HEK293 (cell line): ENCODE measurements around the gene TP53I3.
A peak's percentile ranks its signal among the peaks of the same experiment; 100 is the strongest.

Source experiments
- BCL11A ChIP-seq: fragments of 450-650 bp; formaldehyde crosslinking; IDR thresholded peaks from 2 replicates; pipeline ENCODE4 v1.5.1; 2016; ENCODE audit warnings: low read depth, missing biosample characterization, missing genetic modification characterization
- EGR2 ChIP-seq: fragments of 450-650 bp; formaldehyde crosslinking; IDR thresholded peaks from 2 replicates; pipeline ENCODE4 v1.5.1; 2016; ENCODE audit warnings: low read depth, missing biosample characterization, missing genetic modification characterization
- GLIS2 ChIP-seq: fragments of 450-650 bp; formaldehyde crosslinking; IDR thresholded peaks from 2 replicates; pipeline ENCODE4 v1.5.1; 2016; ENCODE audit warnings: missing biosample characterization, missing genetic modification characterization
- KLF8 ChIP-seq: fragments of 450-650 bp; formaldehyde crosslinking; IDR thresholded peaks from 2 replicates; pipeline ENCODE4 v1.5.1; 2016; ENCODE audit warnings: missing biosample characterization, missing genetic modification characterization
- MZF1 ChIP-seq: fragments of 450-650 bp; formaldehyde crosslinking; IDR thresholded peaks from 2 replicates; pipeline ENCODE4 v1.5.1; 2017; ENCODE audit warnings: missing biosample characterization, missing genetic modification characterization, borderline replicate concordance
- REPIN1 ChIP-seq: fragments of 450-650 bp; formaldehyde crosslinking; IDR thresholded peaks from 2 replicates; pipeline ENCODE4 v1.5.1; 2017; ENCODE audit warnings: missing biosample characterization, missing genetic modification characterization, low read depth
- SP3 ChIP-seq: fragments of 450-650 bp; formaldehyde crosslinking; IDR thresholded peaks from 2 replicates; pipeline ENCODE4 v1.5.1; 2016; ENCODE audit warnings: missing biosample characterization, missing genetic modification characterization
- ZBTB10 ChIP-seq: fragments of 450-650 bp; formaldehyde crosslinking; IDR thresholded peaks from 2 replicates; pipeline ENCODE4 v1.5.1; 2016; ENCODE audit warnings: missing biosample characterization, missing genetic modification characterization
- ZBTB17 ChIP-seq: fragments of 450-650 bp; formaldehyde crosslinking; IDR thresholded peaks from 2 replicates; pipeline ENCODE4 v1.5.1; 2016; ENCODE audit warnings: missing biosample characterization, missing genetic modification characterization
- ZBTB8A ChIP-seq: fragments of 450-650 bp; formaldehyde crosslinking; IDR thresholded peaks from 2 replicates; pipeline ENCODE4 v1.5.1; 2016; ENCODE audit warnings: missing biosample characterization, missing genetic modification characterization
- ZFHX2 ChIP-seq: fragments of 450-650 bp; formaldehyde crosslinking; conservative IDR thresholded peaks from 2 replicates; pipeline ENCODE4 v1.5.1; 2016; ENCODE audit warnings: missing biosample characterization, missing genetic modification characterization
- ZFP69B ChIP-seq: fragments of 450-650 bp; formaldehyde crosslinking; IDR thresholded peaks from 2 replicates; pipeline ENCODE4 v1.5.1; 2016; ENCODE audit warnings: missing biosample characterization, missing genetic modification characterization
- ZIC2 ChIP-seq: fragments of 450-650 bp; formaldehyde crosslinking; IDR thresholded peaks from 2 replicates; pipeline ENCODE4 v1.5.1; 2016; ENCODE audit warnings: missing biosample characterization, missing genetic modification characterization
- ZNF112 ChIP-seq: fragments of 450-650 bp; formaldehyde crosslinking; IDR thresholded peaks from 2 replicates; pipeline ENCODE4 v1.5.0; 2017; ENCODE audit warnings: missing biosample characterization, missing genetic modification characterization
- ZNF155 ChIP-seq: fragments of 450-650 bp; formaldehyde crosslinking; IDR thresholded peaks from 2 replicates; pipeline ENCODE4 v1.5.1; 2016; ENCODE audit warnings: missing biosample characterization, missing genetic modification characterization
- ZNF2 ChIP-seq: fragments of 450-650 bp; formaldehyde crosslinking; IDR thresholded peaks from 2 replicates; pipeline ENCODE4 v1.5.1; 2016; ENCODE audit warnings: missing biosample characterization, missing genetic modification characterization
- ZNF24 ChIP-seq: fragments of 450-650 bp; formaldehyde crosslinking; IDR thresholded peaks from 2 replicates; pipeline ENCODE4 v1.5.1; 2016; ENCODE audit warnings: missing biosample characterization, missing genetic modification characterization
- ZNF248 ChIP-seq: fragments of 450-650 bp; formaldehyde crosslinking; IDR thresholded peaks from 2 replicates; pipeline ENCODE4 v1.5.1; 2017; ENCODE audit warnings: missing biosample characterization, missing genetic modification characterization
- ZNF335 ChIP-seq: fragments of 450-650 bp; formaldehyde crosslinking; conservative IDR thresholded peaks from 2 replicates; pipeline ENCODE4 v1.5.1; 2016; ENCODE audit warnings: missing biosample characterization, missing genetic modification characterization
- ZNF391 ChIP-seq: fragments of 450-650 bp; formaldehyde crosslinking; IDR thresholded peaks from 2 replicates; pipeline ENCODE4 v1.5.1; 2016; ENCODE audit warnings: low read depth, missing biosample characterization, missing genetic modification characterization, borderline replicate concordance
- ZNF433 ChIP-seq: fragments of 450-650 bp; formaldehyde crosslinking; IDR thresholded peaks from 2 replicates; pipeline ENCODE4 v1.5.1; 2016; ENCODE audit warnings: missing biosample characterization, missing genetic modification characterization, low read depth
- ZNF501 ChIP-seq: fragments of 450-650 bp; formaldehyde crosslinking; IDR thresholded peaks from 2 replicates; pipeline ENCODE4 v1.5.1; 2016; ENCODE audit warnings: missing biosample characterization, missing genetic modification characterization
- ZNF629 ChIP-seq: fragments of 450-650 bp; formaldehyde crosslinking; IDR thresholded peaks from 2 replicates; pipeline ENCODE4 v1.5.1; 2017; ENCODE audit warnings: missing biosample characterization, missing genetic modification characterization
- ZNF660 ChIP-seq: fragments of 450-650 bp; IDR thresholded peaks from 2 replicates; pipeline ENCODE4 v1.5.1; 2018; ENCODE audit warnings: missing biosample characterization, mild to moderate bottlenecking, missing genetic modification characterization
- ZNF792 ChIP-seq: fragments of 450-650 bp; formaldehyde crosslinking; IDR thresholded peaks from 2 replicates; pipeline ENCODE4 v1.5.1; 2016; ENCODE audit warnings: missing biosample characterization, missing genetic modification characterization
- TF ChIP-seq, protein P1 (sequence below): fragments of 450-650 bp; formaldehyde crosslinking; IDR thresholded peaks from 2 replicates; pipeline ENCODE4 v1.5.1; 2016; ENCODE audit warnings: missing biosample characterization, missing genetic modification characterization
- TF ChIP-seq, protein P2 (sequence below): fragments of 450-650 bp; formaldehyde crosslinking; IDR thresholded peaks from 2 replicates; pipeline ENCODE4 v1.5.1; 2016; ENCODE audit warnings: missing biosample characterization, missing genetic modification characterization
- TF ChIP-seq, protein P3 (sequence below): fragments of 450-650 bp; formaldehyde crosslinking; IDR thresholded peaks from 2 replicates; pipeline ENCODE4 v1.5.1; 2017; ENCODE audit warnings: missing biosample characterization, missing genetic modification characterization
- TF ChIP-seq, protein P4 (sequence below): fragments of 450-650 bp; formaldehyde crosslinking; IDR thresholded peaks from 2 replicates; pipeline ENCODE4 v1.5.1; 2016; ENCODE audit warnings: missing biosample characterization, missing genetic modification characterization

The TP53I3 gene

GRCh38 chr2:24084386-24085199 lies at the start of gene TP53I3 (continued):
- TF ChIP-seq ZBTB17 (tag by site-specific recombination) (peak; percentile 95), ZNF2 (tag by site-specific recombination) (peak; percentile 81; the same call in 1 of the 2 replicates), ZNF433 (tag by site-specific recombination) (no peak), ZNF335 (peak; percentile 92), REPIN1 (tag by site-specific recombination) (0 out of 2 replicates have a peak, but pooled peaks have one; percentile 31), ZNF391 (tag by site-specific recombination) (peak; percentile 61; the same call in 1 of the 2 replicates), ZNF629 (tag by site-specific recombination) (peak; percentile 28; the same call in 1 of the 2 replicates), ZNF112 (tag by site-specific recombination) (no peak), ZNF155 (tag by site-specific recombination) (no peak), GLIS2 (tag by site-specific recombination) (peak; percentile 39), ZNF792 (no peak), ZNF501 (peak; percentile 93), ZBTB10 (tag by site-specific recombination) (0 out of 2 replicates have a peak, but pooled peaks have one; percentile 28), EGR2 (peak; percentile 25; the same call in 1 of the 2 replicates), BCL11A (peak; percentile 55; the same call in 1 of the 2 replicates), ZNF660 (tag by site-specific recombination) (peak; percentile 47; the same call in 1 of the 2 replicates), ZNF24 (tag by site-specific recombination) (0 out of 2 replicates have a peak, but pooled peaks have one; percentile 29), ZBTB8A (peak; percentile 87), ZFP69B (no peak; the same call in 1 of the 2 replicates), SP3 (tag by site-specific recombination) (peak; percentile 27), ZIC2 (tag by site-specific recombination) (no peak), MZF1 (no peak), ZFHX2 (tag by site-specific recombination) (peak; percentile 49), KLF8 (tag by site-specific recombination) (peak; percentile 62; the same call in 1 of the 2 replicates), ZNF248 (tag by site-specific recombination) (no peak)
- TF ChIP-seq, protein P1, sequence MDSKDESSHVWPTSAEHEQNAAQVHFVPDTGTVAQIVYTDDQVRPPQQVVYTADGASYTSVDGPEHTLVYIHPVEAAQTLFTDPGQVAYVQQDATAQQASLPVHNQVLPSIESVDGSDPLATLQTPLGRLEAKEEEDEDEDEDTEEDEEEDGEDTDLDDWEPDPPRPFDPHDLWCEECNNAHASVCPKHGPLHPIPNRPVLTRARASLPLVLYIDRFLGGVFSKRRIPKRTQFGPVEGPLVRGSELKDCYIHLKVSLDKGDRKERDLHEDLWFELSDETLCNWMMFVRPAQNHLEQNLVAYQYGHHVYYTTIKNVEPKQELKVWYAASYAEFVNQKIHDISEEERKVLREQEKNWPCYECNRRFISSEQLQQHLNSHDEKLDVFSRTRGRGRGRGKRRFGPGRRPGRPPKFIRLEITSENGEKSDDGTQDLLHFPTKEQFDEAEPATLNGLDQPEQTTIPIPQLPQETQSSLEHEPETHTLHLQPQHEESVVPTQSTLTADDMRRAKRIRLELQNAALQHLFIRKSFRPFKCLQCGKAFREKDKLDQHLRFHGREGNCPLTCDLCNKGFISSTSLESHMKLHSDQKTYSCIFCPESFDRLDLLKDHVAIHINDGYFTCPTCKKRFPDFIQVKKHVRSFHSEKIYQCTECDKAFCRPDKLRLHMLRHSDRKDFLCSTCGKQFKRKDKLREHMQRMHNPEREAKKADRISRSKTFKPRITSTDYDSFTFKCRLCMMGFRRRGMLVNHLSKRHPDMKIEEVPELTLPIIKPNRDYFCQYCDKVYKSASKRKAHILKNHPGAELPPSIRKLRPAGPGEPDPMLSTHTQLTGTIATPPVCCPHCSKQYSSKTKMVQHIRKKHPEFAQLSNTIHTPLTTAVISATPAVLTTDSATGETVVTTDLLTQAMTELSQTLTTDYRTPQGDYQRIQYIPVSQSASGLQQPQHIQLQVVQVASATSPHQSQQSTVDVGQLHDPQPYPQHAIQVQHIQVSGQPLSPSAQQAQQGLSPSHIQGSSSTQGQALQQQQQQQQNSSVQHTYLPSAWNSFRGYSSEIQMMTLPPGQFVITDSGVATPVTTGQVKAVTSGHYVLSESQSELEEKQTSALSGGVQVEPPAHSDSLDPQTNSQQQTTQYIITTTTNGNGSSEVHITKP, result peak; percentile 98
- TF ChIP-seq, protein P2, sequence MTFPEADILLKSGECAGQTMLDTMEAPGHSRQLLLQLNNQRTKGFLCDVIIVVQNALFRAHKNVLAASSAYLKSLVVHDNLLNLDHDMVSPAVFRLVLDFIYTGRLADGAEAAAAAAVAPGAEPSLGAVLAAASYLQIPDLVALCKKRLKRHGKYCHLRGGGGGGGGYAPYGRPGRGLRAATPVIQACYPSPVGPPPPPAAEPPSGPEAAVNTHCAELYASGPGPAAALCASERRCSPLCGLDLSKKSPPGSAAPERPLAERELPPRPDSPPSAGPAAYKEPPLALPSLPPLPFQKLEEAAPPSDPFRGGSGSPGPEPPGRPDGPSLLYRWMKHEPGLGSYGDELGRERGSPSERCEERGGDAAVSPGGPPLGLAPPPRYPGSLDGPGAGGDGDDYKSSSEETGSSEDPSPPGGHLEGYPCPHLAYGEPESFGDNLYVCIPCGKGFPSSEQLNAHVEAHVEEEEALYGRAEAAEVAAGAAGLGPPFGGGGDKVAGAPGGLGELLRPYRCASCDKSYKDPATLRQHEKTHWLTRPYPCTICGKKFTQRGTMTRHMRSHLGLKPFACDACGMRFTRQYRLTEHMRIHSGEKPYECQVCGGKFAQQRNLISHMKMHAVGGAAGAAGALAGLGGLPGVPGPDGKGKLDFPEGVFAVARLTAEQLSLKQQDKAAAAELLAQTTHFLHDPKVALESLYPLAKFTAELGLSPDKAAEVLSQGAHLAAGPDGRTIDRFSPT (tag by site-specific recombination), result peak; percentile 95
- TF ChIP-seq, protein P3, sequence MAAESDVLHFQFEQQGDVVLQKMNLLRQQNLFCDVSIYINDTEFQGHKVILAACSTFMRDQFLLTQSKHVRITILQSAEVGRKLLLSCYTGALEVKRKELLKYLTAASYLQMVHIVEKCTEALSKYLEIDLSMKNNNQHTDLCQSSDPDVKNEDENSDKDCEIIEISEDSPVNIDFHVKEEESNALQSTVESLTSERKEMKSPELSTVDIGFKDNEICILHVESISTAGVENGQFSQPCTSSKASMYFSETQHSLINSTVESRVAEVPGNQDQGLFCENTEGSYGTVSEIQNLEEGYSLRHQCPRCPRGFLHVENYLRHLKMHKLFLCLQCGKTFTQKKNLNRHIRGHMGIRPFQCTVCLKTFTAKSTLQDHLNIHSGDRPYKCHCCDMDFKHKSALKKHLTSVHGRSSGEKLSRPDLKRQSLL, result 0 out of 2 replicates have a peak, but pooled peaks have one; percentile 4
- TF ChIP-seq, protein P4, sequence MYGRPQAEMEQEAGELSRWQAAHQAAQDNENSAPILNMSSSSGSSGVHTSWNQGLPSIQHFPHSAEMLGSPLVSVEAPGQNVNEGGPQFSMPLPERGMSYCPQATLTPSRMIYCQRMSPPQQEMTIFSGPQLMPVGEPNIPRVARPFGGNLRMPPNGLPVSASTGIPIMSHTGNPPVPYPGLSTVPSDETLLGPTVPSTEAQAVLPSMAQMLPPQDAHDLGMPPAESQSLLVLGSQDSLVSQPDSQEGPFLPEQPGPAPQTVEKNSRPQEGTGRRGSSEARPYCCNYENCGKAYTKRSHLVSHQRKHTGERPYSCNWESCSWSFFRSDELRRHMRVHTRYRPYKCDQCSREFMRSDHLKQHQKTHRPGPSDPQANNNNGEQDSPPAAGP (tag by site-specific recombination), result peak; percentile 73
